Activated gamma-delta T cell (primary cell): Measurements from ENCODE around the gene MRGPRG.

Experiments used
- DNase-seq: peaks from one replicate; lab custom pipeline; 2025; lab: John Stamatoyannopoulos, UW

The MRGPRG gene

GRCh38 chr11:3225826-3226750 lies 7.5 kb upstream of the MRGPRG start:
- no peak for DNase-seq

- DNase-seq: no peak
Observed at GRCh38 chr11:3225159-3225758, 6.6 kb upstream of the MRGPRG start.

- DNase-seq: no peak
Observed at GRCh38 chr11:3224401-3225057, 5.9 kb upstream of the MRGPRG start.

DNA sequence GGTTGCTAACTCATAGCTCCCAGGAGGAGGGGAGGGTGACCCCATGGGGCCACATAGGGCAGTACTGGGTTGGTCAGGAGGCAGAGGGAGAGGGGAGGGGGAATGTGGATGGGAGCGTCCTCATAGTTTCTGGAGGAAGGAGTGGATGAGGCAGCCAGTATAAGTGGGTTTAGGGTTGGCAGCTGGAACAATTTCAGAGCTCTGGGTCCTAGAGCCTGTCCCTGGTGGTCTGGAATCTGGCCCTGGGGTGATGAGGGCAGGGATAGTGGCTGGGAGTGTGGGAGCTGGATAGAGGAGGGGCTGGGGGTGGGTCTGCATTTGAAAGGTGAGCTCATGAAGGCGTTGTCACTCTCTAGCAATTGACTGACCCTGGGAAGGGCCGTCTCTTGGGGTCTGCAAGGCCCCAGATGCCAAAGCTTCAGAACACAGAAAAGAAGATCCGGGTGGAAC lies 5.3 kb upstream of the MRGPRG start:
- DNase-seq: no peak

DNA sequence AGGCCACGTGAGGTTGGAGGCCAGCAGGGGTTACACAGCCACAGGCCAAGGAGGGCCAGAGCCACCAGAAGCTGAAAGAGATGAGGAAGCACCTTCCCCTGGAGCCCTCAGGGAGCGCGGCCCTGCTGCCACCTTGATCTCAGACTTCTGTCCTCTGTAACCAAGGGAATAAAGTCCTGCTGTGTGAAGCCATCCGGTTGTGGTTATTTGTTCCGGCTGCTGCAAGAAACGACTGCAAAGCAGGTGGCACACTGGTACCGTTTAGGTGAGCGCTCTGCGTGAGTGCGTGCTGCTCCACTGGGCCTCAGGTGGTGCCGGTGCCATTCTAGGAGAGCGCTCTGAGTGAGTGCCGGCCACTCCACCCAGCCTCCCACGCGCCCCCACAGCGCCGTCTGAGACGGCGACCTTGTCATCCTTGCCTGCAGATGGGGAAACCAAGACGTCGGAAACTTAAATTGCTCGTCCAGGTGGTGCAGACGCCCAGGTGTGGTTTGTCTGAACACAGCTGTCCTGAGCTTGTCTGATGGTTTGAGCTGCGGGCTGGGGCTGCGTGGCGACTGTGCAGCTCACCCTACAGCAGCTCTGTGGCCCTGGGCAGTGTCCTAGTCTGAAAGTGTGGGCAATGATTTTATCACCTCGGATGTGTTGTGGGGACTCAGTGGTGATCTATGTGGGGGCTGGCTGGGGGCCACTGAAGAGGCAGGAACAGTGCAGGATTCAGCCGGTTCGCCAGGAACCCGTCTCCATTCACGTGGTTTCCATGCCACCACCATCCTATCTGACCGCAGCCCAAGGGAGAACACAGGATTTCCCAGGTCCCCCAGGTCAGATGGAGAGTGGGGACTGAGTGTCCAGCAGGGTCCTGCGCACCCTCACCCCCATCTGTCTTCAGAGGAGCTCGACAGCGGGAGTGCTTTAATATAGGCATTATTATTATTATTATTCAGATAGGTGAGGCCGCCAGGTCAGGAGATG lies 4.6 kb upstream of the MRGPRG start:
- DNase-seq: no peak

DNA sequence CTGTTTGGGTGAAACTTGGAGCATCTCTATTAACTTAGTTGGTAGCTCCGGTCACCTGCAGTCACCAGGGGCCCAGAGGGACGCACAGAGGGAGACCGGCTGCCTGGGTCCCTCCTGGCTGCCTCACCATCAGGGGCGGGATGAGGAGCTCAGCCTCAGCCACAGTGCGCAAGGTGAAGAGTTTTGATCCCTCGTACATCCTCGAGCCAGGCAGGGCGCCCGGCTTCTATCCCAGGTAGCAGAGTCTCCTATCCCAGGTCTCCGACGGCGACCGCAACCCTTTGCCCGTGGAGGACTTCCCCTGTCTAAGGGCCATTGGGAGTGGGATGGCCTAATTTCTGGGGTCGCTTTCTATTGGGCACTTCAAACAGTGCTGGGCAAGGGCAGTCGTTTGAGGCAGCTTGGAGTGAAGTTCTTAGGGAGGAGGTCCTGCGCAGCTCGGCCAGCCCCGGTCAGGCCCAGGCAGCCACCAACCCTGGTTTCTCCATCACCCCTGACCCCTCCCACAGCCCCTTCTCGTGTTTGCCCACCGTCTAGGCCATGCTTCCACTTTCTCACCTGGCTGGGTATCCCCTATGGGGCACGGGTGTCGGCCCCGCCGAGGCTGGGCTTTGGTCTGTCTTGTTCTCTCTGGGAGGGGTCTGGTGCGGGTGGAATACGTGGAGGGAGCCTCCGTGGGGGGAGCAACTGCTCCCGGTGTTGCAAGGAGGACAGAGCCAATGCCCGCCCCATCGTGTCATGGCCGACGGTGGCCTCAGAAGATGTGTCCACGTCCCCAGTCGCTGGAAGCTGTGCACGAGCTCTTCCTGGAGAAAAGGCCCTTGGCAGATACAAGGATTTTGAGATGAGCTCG lies 3.6 kb upstream of the MRGPRG start:
- DNase-seq: no peak

GRCh38 chr11:3221408-3222002 lies 2.9 kb upstream of the MRGPRG start:
- DNase-seq: no peak

DNA sequence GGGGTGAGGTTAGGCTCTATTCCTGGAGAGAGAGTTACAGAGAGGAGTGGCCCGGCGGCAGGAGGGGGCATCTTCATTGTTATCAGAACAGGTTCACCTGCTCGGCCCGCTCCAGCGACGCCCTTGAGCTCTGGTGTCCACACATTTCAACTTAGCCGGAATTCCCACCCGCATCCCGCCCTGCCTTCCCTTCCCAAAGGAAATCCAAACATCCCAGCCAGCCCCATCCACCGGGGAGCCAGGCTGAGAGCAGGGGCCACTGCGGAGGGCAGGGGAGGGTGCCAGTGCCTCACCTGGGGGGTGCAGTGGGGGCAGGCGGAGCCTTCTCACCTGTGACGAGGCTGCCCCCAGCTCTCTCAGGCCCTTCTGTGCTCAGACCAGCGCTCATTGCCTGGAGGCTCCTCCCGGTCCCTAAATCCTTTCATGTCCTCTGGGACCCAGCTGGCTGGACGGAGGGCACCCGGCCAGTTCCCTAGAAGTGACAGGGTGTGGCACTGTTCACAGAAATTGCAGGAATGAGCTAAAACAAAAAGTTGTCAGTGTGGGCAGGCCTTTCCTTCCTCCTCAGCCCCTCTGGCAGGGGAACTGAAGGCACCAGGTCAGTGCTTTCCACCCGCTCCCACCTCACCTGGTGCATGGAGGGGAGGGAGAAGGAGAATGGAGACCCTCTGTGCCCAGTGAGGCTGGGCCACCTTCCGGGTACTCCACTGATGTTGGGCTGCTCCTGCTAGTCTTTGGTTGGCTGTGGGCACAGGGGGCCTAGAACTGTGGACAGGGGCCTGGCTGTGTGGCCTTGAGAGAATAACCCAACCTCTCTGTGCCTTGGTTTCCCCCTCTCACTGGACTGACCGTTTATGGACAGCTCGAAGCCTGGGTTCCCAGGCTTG lies 2.2 kb upstream of the MRGPRG start:
- DNase-seq: no peak

- no peak for DNase-seq
Observed at GRCh38 chr11:3220101-3220500, 1.5 kb upstream of the MRGPRG start.

- DNase-seq: no peak
Observed at GRCh38 chr11:3219281-3219892, 774 bp upstream of the MRGPRG start.

- no peak for DNase-seq
Observed at GRCh38 chr11:3217818-3218482, 663 bp downstream of the MRGPRG start.

- no peak for DNase-seq
Observed at GRCh38 chr11:3216027-3216525, 2.5 kb downstream of the MRGPRG start.

- DNase-seq: no peak
Observed at GRCh38 chr11:3215346-3216026, 3.1 kb downstream of the MRGPRG start.

- no peak for DNase-seq
Observed at GRCh38 chr11:3214420-3214699, 4.3 kb downstream of the MRGPRG start.

DNA sequence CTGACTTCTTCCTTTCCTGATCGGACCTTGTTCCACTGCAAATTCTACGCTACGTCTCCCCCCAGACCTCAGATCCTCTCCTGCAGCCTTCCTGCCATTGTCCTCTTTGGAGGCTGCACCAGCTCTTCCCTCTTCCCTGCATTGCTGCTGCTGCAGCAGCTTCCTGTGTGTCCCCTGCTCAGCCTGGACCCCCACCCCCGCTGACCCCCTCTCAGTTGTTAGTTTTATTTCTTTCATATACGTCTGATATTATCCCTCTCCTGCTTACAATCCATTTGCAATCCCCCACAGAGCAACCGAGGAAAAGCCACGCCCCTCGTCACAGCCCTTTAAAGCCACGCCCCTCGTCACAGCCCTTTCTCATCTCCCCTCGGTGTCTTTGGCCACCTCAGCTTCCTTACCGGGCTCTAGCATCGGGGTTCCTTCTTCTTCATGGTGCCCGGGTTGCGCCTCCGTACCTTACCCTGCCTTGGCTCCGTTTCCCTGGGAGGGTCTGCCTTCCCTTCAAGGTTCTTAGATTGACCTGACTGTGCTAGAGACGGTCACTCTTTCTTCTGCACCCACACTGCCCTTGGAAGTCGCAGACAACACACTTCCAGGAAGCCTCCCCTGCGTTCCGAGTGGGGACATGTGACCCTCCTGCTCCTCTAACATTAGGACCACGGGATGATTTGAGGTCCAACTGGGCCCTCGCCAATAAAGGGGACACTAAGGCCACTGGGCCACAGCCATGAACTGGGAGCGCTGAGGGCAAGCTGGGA lies 4.8 kb downstream of the MRGPRG start:
- no peak for DNase-seq

DNA sequence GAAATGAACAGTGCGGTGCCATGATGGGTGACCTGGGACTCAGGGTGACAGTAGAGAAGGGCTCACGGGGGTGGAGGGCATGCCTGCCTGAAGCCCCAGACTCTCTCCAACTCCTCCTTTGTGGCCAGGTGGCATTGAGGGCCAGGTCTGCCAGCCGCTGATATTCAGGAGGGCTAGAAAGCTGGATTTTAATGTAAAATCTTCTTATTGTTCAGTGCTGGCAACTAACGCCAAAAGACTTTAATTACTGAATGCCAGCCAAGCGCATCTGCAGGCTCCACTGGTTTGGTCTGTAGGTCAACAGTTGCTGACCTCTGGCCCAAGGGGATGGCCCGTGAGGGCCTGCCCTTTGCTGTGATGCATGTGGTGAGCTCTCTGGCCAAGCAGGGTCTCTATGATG lies 10.3 kb downstream of the MRGPRG start:
- no peak for DNase-seq
